SK-N-SH (cell line): ENCODE results near the gene ADAMTS4. TPM values are rescaled to one million over a fixed set of nuclear protein-coding genes. Genes with fewer than 3 reads are reported as not detected.

Experiments used
- CTCF ChIA-PET: fragments of 300-600, 350-600 bp; formaldehyde crosslinking; extraction: SDS; loops from one replicate; lab custom pipeline; 2021; lab: Yijun Ruan, JAX
- POLR2A ChIA-PET: fragments of 350-600 bp; sonication (Branson Sonifier 250); formaldehyde crosslinking; extraction: SDS; loops from one replicate; lab custom pipeline; 2020; ENCODE audit warnings: antibody characterized with exemption, inconsistent platforms; lab: Yijun Ruan, JAX
- DNase-seq: peaks from one replicate; pipeline ENCODE4 v3.0.0; 2012
- H2AFZ ChIP-seq: fragments of 200-600 bp; sonication (generic); 2 replicates; pipeline ENCODE4 v1.8.1; 2016; ENCODE audit warnings: antibody characterized with exemption, mild to moderate bottlenecking, low read depth
- H3F3A ChIP-seq: fragments of 200-600 bp; sonication (generic); replicated peaks from 2 replicates; pipeline ENCODE3; 2016; ENCODE audit warnings: antibody characterized with exemption, mild to moderate bottlenecking; ENCODE audit not compliant: insufficient read depth
- H3K27ac ChIP-seq, 2 experiments: fragments of 200-500 bp in 1 of 2; fragments of 200-600 bp in 1 of 2; sonication (Bioruptor generic) in 1 of 2; sonication (generic), shearing (Covaris generic) in 1 of 2; 2 replicates each; pipeline versions ENCODE4 v1.5.1 to v1.6.1; 2014 to 2016; ENCODE audit warnings: low read depth in 2 of 2, inconsistent platforms in 1 of 2, low read length in 1 of 2, mild to moderate bottlenecking in 1 of 2, mixed read lengths in 1 of 2
- H3K27me3 ChIP-seq: fragments of 200-600 bp; sonication (generic), shearing (Covaris generic); 2 replicates; pipeline ENCODE4 v1.6.1; 2016; ENCODE audit warnings: mixed run types; ENCODE audit not compliant: insufficient read depth
- H3K36me3 ChIP-seq, 2 experiments: fragments of 200-500 bp in 1 of 2; fragments of 200-600 bp in 1 of 2; sonication (Bioruptor generic) in 1 of 2; sonication (generic) in 1 of 2; replicated peaks in 1 of 2; 2 replicates each; pipeline versions ENCODE3 to v1.5.1; 2014 to 2016; ENCODE audit warnings: low read length in 1 of 2, mild to moderate bottlenecking in 1 of 2; ENCODE audit not compliant: insufficient read depth in 2 of 2, control insufficient read depth in 1 of 2
- H3K4me1 ChIP-seq, 2 experiments: fragments of 200-500 bp in 1 of 2; fragments of 200-600 bp in 1 of 2; sonication (Bioruptor generic) in 1 of 2; sonication (generic), shearing (Covaris generic) in 1 of 2; 2 replicates each; pipeline versions ENCODE4 v1.5.1 to v1.6.1; 2014 to 2016; ENCODE audit warnings: low read depth in 1 of 2, low read length in 1 of 2, mixed run types in 1 of 2; ENCODE audit not compliant: insufficient read depth in 2 of 2, control insufficient read depth in 1 of 2
- H3K4me2 ChIP-seq: fragments of 200-600 bp; sonication (generic), shearing (Covaris generic); 2 replicates; pipeline ENCODE4 v1.6.1; 2017; ENCODE audit warnings: mixed run types
- H3K4me3 ChIP-seq, 2 experiments: fragments of 200-500 bp in 1 of 2; fragments of 200-600 bp in 1 of 2; sonication (Bioruptor generic) in 1 of 2; sonication (generic), shearing (Covaris generic) in 1 of 2; 2 replicates each; pipeline versions ENCODE4 v1.5.1 to v1.8.1; 2014 to 2016; ENCODE audit warnings: low read depth in 2 of 2, inconsistent platforms in 1 of 2, low read length in 1 of 2, mild to moderate bottlenecking in 1 of 2, mixed read lengths in 1 of 2, moderate library complexity in 1 of 2
- H3K79me2 ChIP-seq: fragments of 200-600 bp; sonication (generic); 2 replicates; pipeline ENCODE4 v1.8.1; 2017; ENCODE audit warnings: mild to moderate bottlenecking; ENCODE audit not compliant: insufficient read depth
- H3K9ac ChIP-seq: fragments of 200-600 bp; sonication (generic); 2 replicates; pipeline ENCODE4 v1.6.1; 2017; ENCODE audit warnings: mixed run types
- H3K9me2 ChIP-seq: fragments of 200-600 bp; sonication (generic); 2 replicates; pipeline ENCODE4 v1.6.1; 2017; ENCODE audit warnings: mixed run types
- H3K9me3 ChIP-seq: fragments of 200-600 bp; sonication (generic); 2 replicates; pipeline ENCODE4 v1.6.1; 2017; ENCODE audit warnings: mixed run types, mild to moderate bottlenecking, moderate library complexity
- H4K20me1 ChIP-seq: fragments of 200-600 bp; sonication (generic); 2 replicates; pipeline ENCODE4 v1.6.1; 2017; ENCODE audit warnings: mild to moderate bottlenecking, mixed run types; ENCODE audit not compliant: insufficient read depth
- ELF1 ChIP-seq: IDR thresholded peaks from 2 replicates; pipeline ENCODE4 v1.4.0; 2012
- FOXJ3 ChIP-seq: sonication (generic); formaldehyde crosslinking; IDR thresholded peaks from 2 replicates; pipeline ENCODE4 v1.5.1; 2020; ENCODE audit warnings: mild to moderate bottlenecking, missing genetic modification reagents
- GABPA ChIP-seq: IDR thresholded peaks from 2 replicates; pipeline ENCODE4 v1.4.0; 2012; ENCODE audit warnings: low read depth, mild to moderate bottlenecking
- NFIC ChIP-seq: IDR thresholded peaks from 2 replicates; pipeline ENCODE4 v1.4.0; 2012; ENCODE audit warnings: borderline replicate concordance
- NRF1 ChIP-seq: IDR thresholded peaks from 2 replicates; pipeline ENCODE4 v1.6.1; 2012; ENCODE audit warnings: low read depth, mild to moderate bottlenecking, low read length
- POLR2AphosphoS5 ChIP-seq: IDR thresholded peaks from 2 replicates; pipeline ENCODE4 v1.6.1; 2012; ENCODE audit warnings: low read depth, low read length
- RXRA ChIP-seq: IDR thresholded peaks from 2 replicates; pipeline ENCODE4 v1.4.0; 2012; ENCODE audit warnings: low read depth, mild to moderate bottlenecking, borderline replicate concordance
- SMC3 ChIP-seq: IDR thresholded peaks from 2 replicates; pipeline ENCODE4 v1.6.1; 2012; ENCODE audit warnings: low read depth, low read length, improper control_type of control experiment
- TAF1 ChIP-seq: IDR thresholded peaks from 2 replicates; pipeline ENCODE4 v1.6.1; 2012; ENCODE audit warnings: low read depth, mild to moderate bottlenecking, low read length, moderate library complexity, borderline replicate concordance
- TEAD4 ChIP-seq: IDR thresholded peaks from 2 replicates; pipeline ENCODE4 v1.4.0; 2012; ENCODE audit warnings: mild to moderate bottlenecking, borderline replicate concordance; ENCODE audit not compliant: insufficient read depth
- WGBS: methylation state at CpG from one replicate; pipeline ENCODE4 v1.1.6; 2017; ENCODE audit warnings: low lambda C conversion rate; 5-methylcytosine and 5-hydroxymethylcytosine counted together
- polyA plus RNA-seq, 3 experiments: library from polyadenylated mRNA; depleted of rRNA; stranded (reverse); fragments of >200 nt; gene quantifications; 2 replicates each; pipeline ENCODE4 v1.2.3, GENCODE V29; 2012
- TF ChIP-seq, protein P1 (sequence below): IDR thresholded peaks from 2 replicates; pipeline ENCODE4 v1.6.1; 2012; ENCODE audit warnings: mild to moderate bottlenecking, low read depth, low read length, moderate library complexity
- TF ChIP-seq, protein P2 (sequence below): IDR thresholded peaks from 2 replicates; pipeline ENCODE4; 2012
- TF ChIP-seq, protein P3 (sequence below): fragments of 150-350 bp; IDR thresholded peaks from 2 replicates; pipeline ENCODE4 v1.6.1; 2017; ENCODE audit warnings: antibody characterized with exemption, low read length, low read depth, borderline replicate concordance

Gene ADAMTS4
- polyA plus RNA-seq, 1 of the 3 experiments (the other 2 are of a cell fraction): 1.2 TPM

DNA sequence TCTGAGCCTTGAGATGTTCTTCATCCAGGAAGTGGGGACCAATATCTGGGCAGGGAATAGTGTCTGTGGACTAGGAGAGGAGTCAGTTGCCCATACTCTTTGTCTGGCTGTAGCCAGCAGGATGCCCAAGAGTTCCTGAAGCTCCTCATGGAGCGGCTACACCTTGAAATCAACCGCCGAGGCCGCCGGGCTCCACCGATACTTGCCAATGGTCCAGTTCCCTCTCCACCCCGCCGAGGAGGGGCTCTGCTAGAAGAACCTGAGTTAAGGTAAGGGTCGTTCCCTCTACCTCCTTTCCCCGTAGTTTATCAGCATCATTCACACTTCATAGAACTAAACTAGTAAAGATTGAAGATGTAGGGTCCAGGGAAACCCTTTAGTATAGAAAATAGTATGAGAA is 36.0 kb downstream of the ADAMTS4 start:
- WGBS: 93% methylated on average over 10 of the region's 10 CpGs
- Histone ChIP-seq H3K9ac (no peak overlapping the region), H3F3A (peaks cover 22% of the 10 kb centered on the region), H3K9me2 (no peaks in the 10 kb centered on the region), H3K27me3 (no peaks in the 10 kb centered on the region), H2AFZ (no peak overlapping the region), H3K27ac (no peak overlapping the region), H3K4me1 (peaks cover 0 to 46% of the 10 kb centered on the region in 2 experiments; a peak in 2 of 4 replicates), H3K36me3 (peaks cover 12 to 54% of the 10 kb centered on the region in 2 experiments), H3K79me2 (peaks cover 21% of the 10 kb centered on the region), H3K4me2 (no peak overlapping the region), H3K9me3 (no peaks in the 10 kb centered on the region), H4K20me1 (no peaks in the 10 kb centered on the region), H3K4me3 (no peak overlapping the region)
- ChIA-PET POLR2A (interaction anchor here (1.5 kb wide), 1 partner anchor 8 kb away, joined by 4 read pairs; no protein-coding TSS in a partner anchor), CTCF (no interaction called here)
- TF ChIP-seq, protein P1, sequence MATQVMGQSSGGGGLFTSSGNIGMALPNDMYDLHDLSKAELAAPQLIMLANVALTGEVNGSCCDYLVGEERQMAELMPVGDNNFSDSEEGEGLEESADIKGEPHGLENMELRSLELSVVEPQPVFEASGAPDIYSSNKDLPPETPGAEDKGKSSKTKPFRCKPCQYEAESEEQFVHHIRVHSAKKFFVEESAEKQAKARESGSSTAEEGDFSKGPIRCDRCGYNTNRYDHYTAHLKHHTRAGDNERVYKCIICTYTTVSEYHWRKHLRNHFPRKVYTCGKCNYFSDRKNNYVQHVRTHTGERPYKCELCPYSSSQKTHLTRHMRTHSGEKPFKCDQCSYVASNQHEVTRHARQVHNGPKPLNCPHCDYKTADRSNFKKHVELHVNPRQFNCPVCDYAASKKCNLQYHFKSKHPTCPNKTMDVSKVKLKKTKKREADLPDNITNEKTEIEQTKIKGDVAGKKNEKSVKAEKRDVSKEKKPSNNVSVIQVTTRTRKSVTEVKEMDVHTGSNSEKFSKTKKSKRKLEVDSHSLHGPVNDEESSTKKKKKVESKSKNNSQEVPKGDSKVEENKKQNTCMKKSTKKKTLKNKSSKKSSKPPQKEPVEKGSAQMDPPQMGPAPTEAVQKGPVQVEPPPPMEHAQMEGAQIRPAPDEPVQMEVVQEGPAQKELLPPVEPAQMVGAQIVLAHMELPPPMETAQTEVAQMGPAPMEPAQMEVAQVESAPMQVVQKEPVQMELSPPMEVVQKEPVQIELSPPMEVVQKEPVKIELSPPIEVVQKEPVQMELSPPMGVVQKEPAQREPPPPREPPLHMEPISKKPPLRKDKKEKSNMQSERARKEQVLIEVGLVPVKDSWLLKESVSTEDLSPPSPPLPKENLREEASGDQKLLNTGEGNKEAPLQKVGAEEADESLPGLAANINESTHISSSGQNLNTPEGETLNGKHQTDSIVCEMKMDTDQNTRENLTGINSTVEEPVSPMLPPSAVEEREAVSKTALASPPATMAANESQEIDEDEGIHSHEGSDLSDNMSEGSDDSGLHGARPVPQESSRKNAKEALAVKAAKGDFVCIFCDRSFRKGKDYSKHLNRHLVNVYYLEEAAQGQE: no peak
- TF ChIP-seq NRF1 (no peak), TEAD4 (no peak), SMC3 (no peak), POLR2AphosphoS5 (no peak), RXRA (no peak), NFIC (no peak), FOXJ3 (CRISPR knock-in tag) (no peak), GABPA (no peak), TAF1 (no peak), ELF1 (no peak)
- TF ChIP-seq, protein P2, sequence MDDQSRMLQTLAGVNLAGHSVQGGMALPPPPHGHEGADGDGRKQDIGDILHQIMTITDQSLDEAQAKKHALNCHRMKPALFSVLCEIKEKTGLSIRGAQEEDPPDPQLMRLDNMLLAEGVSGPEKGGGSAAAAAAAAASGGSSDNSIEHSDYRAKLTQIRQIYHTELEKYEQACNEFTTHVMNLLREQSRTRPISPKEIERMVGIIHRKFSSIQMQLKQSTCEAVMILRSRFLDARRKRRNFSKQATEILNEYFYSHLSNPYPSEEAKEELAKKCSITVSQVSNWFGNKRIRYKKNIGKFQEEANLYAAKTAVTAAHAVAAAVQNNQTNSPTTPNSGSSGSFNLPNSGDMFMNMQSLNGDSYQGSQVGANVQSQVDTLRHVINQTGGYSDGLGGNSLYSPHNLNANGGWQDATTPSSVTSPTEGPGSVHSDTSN: no peak
- TF ChIP-seq, protein P3, sequence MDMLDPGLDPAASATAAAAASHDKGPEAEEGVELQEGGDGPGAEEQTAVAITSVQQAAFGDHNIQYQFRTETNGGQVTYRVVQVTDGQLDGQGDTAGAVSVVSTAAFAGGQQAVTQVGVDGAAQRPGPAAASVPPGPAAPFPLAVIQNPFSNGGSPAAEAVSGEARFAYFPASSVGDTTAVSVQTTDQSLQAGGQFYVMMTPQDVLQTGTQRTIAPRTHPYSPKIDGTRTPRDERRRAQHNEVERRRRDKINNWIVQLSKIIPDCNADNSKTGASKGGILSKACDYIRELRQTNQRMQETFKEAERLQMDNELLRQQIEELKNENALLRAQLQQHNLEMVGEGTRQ: no peak
- DNase-seq: no peak
